ENCODE results near the gene NANP. TPM values are rescaled to one million over a fixed set of nuclear protein-coding genes. Genes with fewer than 3 reads are reported as not detected.

The NANP gene
- polyA plus RNA-seq, 1 of the 3 experiments (the other 2 are of a cell fraction) = 1.9 TPM

GRCh38 chr20:25637247-25637646 lies 13.4 kb upstream of the NANP start:
- Histone ChIP-seq H3K4me2 (no peak overlapping the region), H3K27me3 (ENCODE audit: insufficient read depth) (no peaks in the 10 kb centered on the region), H3F3A (replicated peaks; ENCODE audit: insufficient read depth) (no peaks in the 10 kb centered on the region), H3K9me2 (no peaks in the 10 kb centered on the region), H3K79me2 (ENCODE audit: insufficient read depth) (no peaks in the 10 kb centered on the region), H2AFZ (ENCODE audit: low read depth) (no peak overlapping the region), H3K4me3 (ENCODE audit: low read depth in 2 of 2, low read length in 1 of 2) (no peak overlapping the region), H3K4me1 (ENCODE audit: control insufficient read depth in 1 of 2, insufficient read depth in 2 of 2, low read depth in 1 of 2, low read length in 1 of 2) (no peaks in the 10 kb centered on the region), H3K27ac (ENCODE audit: low read depth in 2 of 2, low read length in 1 of 2) (no peak overlapping the region), H3K9ac (no peak overlapping the region), H3K36me3 (replicated peaks in 1 of 2; ENCODE audit: control insufficient read depth in 1 of 2, insufficient read depth in 2 of 2, low read length in 1 of 2) (peaks cover 3 to 13% of the 10 kb centered on the region in 2 experiments), H3K9me3 (peaks cover 4% of the 10 kb centered on the region; the same call in 1 of the 2 replicates), H4K20me1 (ENCODE audit: insufficient read depth) (no peaks in the 10 kb centered on the region)
- ChIA-PET CTCF (no interaction called here), POLR2A (no interaction called here)
- DNase-seq = no peak
- WGBS (ENCODE audit: low lambda C conversion rate) = 87% methylated on average over 2 of the region's 2 CpGs
- TF ChIP-seq EZH2phosphoT487 (IDR thresholded peaks at IDR 0.05; ENCODE audit: borderline replicate concordance, low read depth) = no peak
- TF ChIP-seq GABPA (IDR thresholded peaks at IDR 0.05; ENCODE audit: low read depth) = no peak
- no peak for TF ChIP-seq RFX5 (IDR thresholded peaks at IDR 0.05; ENCODE audit: low read length)
- no peak for TF ChIP-seq MAX (IDR thresholded peaks at IDR 0.05; ENCODE audit: low read depth)
- no peak for TF ChIP-seq CHD2 (IDR thresholded peaks at IDR 0.05; ENCODE audit: low read length, partially characterized antibody)
- TF ChIP-seq NRF1 (IDR thresholded peaks at IDR 0.05; ENCODE audit: low read depth, low read length) = no peak
- TF ChIP-seq MXI1 (IDR thresholded peaks at IDR 0.05; ENCODE audit: low read depth, low read length) = no peak
- no peak for TF ChIP-seq ELF1 (IDR thresholded peaks at IDR 0.05)
- no peak for TF ChIP-seq PBX3 (IDR thresholded peaks at IDR 0.05)
- no peak for TF ChIP-seq SIN3A (IDR thresholded peaks at IDR 0.05; ENCODE audit: borderline replicate concordance, low read depth, low read length)
- no peak for TF ChIP-seq REST (IDR thresholded peaks at IDR 0.05; ENCODE audit: low read depth, low read length)
- no peak for TF ChIP-seq EP300 (IDR thresholded peaks at IDR 0.05; ENCODE audit: borderline replicate concordance in 1 of 2, low read depth in 1 of 2, low read length in 1 of 2)
- TF ChIP-seq JUND (IDR thresholded peaks at IDR 0.05) = no peak
- no peak for TF ChIP-seq USF1 (IDR thresholded peaks at IDR 0.05; ENCODE audit: borderline replicate concordance, low read depth)
- no peak for TF ChIP-seq YY1 (IDR thresholded peaks at IDR 0.05; ENCODE audit: low read depth)
- TF ChIP-seq FOXJ3 (CRISPR knock-in tag; IDR thresholded peaks at IDR 0.05) = no peak
- TF ChIP-seq IRF3 (IDR thresholded peaks at IDR 0.05; ENCODE audit: low read depth, low read length) = no peak

Data from SK-N-SH (cell line).